Fibroblast of lung (primary cell): ENCODE measurements around the gene DOK6. TPM values are rescaled to one million over a fixed set of nuclear protein-coding genes. Genes with fewer than 3 reads are reported as not detected.

ENCODE experiments used
- DNase-seq, 2 donors: peaks; one replicate each; pipeline versions ENCODE4 v3.0.0 to v3.0.0-alpha.2; 2010; ENCODE audit warnings: low read depth in 2 of 2
- H2AFZ ChIP-seq: 2 replicates; pipeline ENCODE4 v1.5.1; 2012; ENCODE audit warnings: low read length, control low read depth, inconsistent platforms
- H3K27ac ChIP-seq: 2 replicates; pipeline ENCODE4 v1.5.1; 2011; ENCODE audit warnings: low read length, control low read depth; ENCODE audit not compliant: insufficient read depth
- H3K27me3 ChIP-seq: 2 replicates; pipeline ENCODE4 v1.5.1; 2011; ENCODE audit warnings: mild to moderate bottlenecking, low read length; ENCODE audit not compliant: control insufficient read depth, insufficient read depth
- H3K36me3 ChIP-seq: 2 replicates; pipeline ENCODE4 v1.5.1; 2011; ENCODE audit warnings: low read length; ENCODE audit not compliant: control insufficient read depth, insufficient read depth
- H3K4me1 ChIP-seq: 2 replicates; pipeline ENCODE4 v1.5.1; 2011; ENCODE audit warnings: low read length; ENCODE audit not compliant: control insufficient read depth, insufficient read depth; ENCODE audit errors: extremely low read depth
- H3K4me2 ChIP-seq: 2 replicates; pipeline ENCODE4 v1.5.1; 2011; ENCODE audit warnings: low read length, control low read depth; ENCODE audit not compliant: insufficient read depth; ENCODE audit errors: extremely low read depth
- H3K4me3 ChIP-seq, 4 experiments: fragments of 200-600 bp in 1 of 4; sonication (generic) in 1 of 4; replicated peaks in 1 of 4; 2 replicates each; pipeline ENCODE4 v1.5.1; 2011 to 2016; ENCODE audit warnings: low read length in 4 of 4, low read depth in 3 of 4, mild to moderate bottlenecking in 3 of 4, control low read depth in 2 of 4, inconsistent platforms in 1 of 4, mixed read lengths in 1 of 4; ENCODE audit not compliant: insufficient read depth in 1 of 4; ENCODE audit errors: control extremely low read depth in 1 of 4
- H3K79me2 ChIP-seq: 2 replicates; pipeline ENCODE4 v1.5.1; 2012; ENCODE audit warnings: mild to moderate bottlenecking, low read length, inconsistent platforms; ENCODE audit not compliant: control insufficient read depth, insufficient read depth
- H3K9ac ChIP-seq: 2 replicates; pipeline ENCODE4 v1.5.1; 2011; ENCODE audit warnings: mild to moderate bottlenecking, low read length, control low read depth; ENCODE audit not compliant: insufficient read depth
- H3K9me3 ChIP-seq: 2 replicates; pipeline ENCODE4 v1.5.1; 2012; ENCODE audit warnings: low read depth, low read length; ENCODE audit not compliant: control insufficient read depth, insufficient read depth
- H4K20me1 ChIP-seq: 2 replicates; pipeline ENCODE4 v1.5.1; 2011; ENCODE audit warnings: low read length; ENCODE audit not compliant: control insufficient read depth, insufficient read depth; ENCODE audit errors: extremely low read depth
- EZH2 ChIP-seq: IDR thresholded peaks from 2 replicates; pipeline ENCODE4 v1.5.1; 2012; ENCODE audit warnings: low read length, control low read depth, mild to moderate bottlenecking; ENCODE audit errors: missing control alignments
- polyA plus RNA-seq, 2 donors: library from polyadenylated mRNA; depleted of rRNA in 1 of 2; stranded (reverse) in 1 of 2; unstranded in 1 of 2; fragments of >200 nt; gene quantifications; 2 replicates each; pipeline ENCODE4 v1.2.1, GENCODE V29; 2011 to 2012; ENCODE audit warnings: missing spikeins in 1 of 2
- total RNA-seq: library from RNA; depleted of rRNA; stranded (reverse); fragments of >200 nt; gene quantifications from 2 replicates; pipeline ENCODE4 v1.2.1, GENCODE V29; 2014
- TF ChIP-seq, protein P1 (sequence below), 2 donors: IDR thresholded peaks in 1 of 2; conservative IDR thresholded peaks in 1 of 2; 1 replicate in 1 of 2; 2 replicates in 1 of 2; pipeline ENCODE4 v1.5.1; 2011 to 2012; ENCODE audit warnings: low read length in 2 of 2, control low read depth in 1 of 2, inconsistent platforms in 1 of 2, low read depth in 1 of 2, mild to moderate bottlenecking in 1 of 2

Gene DOK6
- total and polyA plus RNA-seq, 2 donors (not counting 1 experiment from before 2014, with no cell fraction given): 4.0 to 7.8 TPM

DNA sequence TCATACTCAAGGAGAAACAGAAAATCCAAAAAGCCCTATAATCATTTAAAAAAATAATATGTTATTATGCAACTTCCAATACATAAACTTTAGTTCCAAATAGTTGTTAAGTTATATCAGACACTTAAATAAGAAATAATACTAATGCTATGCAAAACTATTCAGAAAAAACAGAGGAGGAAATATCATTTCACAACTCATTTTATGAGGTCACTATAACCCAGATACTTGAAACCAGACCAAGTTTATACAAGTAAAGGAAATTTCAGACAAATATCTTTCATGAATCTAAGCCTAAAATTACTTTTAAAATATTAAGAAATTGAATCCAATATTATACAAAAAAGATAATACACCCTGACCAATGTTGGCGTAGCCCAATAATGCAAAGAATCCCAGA, 286.2 kb downstream of the DOK6 start:
- no peak for TF ChIP-seq EZH2
- TF ChIP-seq, protein P1, sequence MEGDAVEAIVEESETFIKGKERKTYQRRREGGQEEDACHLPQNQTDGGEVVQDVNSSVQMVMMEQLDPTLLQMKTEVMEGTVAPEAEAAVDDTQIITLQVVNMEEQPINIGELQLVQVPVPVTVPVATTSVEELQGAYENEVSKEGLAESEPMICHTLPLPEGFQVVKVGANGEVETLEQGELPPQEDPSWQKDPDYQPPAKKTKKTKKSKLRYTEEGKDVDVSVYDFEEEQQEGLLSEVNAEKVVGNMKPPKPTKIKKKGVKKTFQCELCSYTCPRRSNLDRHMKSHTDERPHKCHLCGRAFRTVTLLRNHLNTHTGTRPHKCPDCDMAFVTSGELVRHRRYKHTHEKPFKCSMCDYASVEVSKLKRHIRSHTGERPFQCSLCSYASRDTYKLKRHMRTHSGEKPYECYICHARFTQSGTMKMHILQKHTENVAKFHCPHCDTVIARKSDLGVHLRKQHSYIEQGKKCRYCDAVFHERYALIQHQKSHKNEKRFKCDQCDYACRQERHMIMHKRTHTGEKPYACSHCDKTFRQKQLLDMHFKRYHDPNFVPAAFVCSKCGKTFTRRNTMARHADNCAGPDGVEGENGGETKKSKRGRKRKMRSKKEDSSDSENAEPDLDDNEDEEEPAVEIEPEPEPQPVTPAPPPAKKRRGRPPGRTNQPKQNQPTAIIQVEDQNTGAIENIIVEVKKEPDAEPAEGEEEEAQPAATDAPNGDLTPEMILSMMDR (conservative IDR thresholded peaks at IDR 0.05 in 1 of 2, IDR thresholded peaks at IDR 0.05 in 1 of 2; ENCODE audit: low read depth in 1 of 2, low read length in 2 of 2): no peak
- H3K4me2 ChIP-seq: no peak overlapping the region
- no peaks in the 10 kb centered on the region for H3K27me3 ChIP-seq
- peak in 1 of 2 donors; percentile 67 for DNase-seq
- H3K79me2 ChIP-seq: no peaks in the 10 kb centered on the region
- no peak overlapping the region for H3K4me3 ChIP-seq
- peaks cover 4% of the 10 kb centered on the region for H3K4me1 ChIP-seq
- H4K20me1 ChIP-seq: no peaks in the 10 kb centered on the region
- no peak overlapping the region for H3K27ac ChIP-seq
- no peak overlapping the region for H2AFZ ChIP-seq
- no peaks in the 10 kb centered on the region for H3K9me3 ChIP-seq
- no peaks in the 10 kb centered on the region for H3K36me3 ChIP-seq
- no peak overlapping the region for H3K9ac ChIP-seq

DNA sequence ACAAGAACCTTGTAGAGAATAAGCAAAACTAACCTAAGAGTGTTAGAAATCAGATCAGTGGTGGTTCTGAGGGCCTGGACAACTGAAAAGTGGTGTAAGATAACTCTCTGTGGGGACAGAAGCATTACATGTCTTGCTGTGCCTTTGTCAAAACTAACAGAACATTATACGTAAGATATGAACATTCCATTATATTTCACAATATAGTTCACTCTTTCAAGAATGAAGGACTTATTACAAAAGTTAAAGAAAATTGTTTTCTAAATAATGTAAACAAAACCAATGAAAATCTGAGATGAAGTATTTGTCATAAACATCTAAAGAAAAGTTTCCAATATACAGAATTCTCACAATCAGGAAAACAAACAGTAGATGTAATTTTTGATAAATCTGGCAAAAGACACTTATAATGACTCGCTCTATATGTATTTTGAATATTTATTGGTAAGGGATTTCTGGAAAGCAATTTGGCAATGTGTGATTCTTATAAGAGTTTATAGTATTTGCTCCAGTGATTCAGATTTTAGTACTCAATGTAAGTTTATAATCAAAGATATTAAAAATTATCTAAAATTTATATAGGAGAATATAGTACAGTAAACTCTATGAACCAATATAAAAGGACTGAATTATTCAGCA, 288.6 kb downstream of the DOK6 start:
- H2AFZ ChIP-seq: no peak overlapping the region
- H3K4me1 ChIP-seq: peaks cover 4% of the 10 kb centered on the region
- H3K9me3 ChIP-seq: no peaks in the 10 kb centered on the region
- H3K36me3 ChIP-seq: no peaks in the 10 kb centered on the region
- H4K20me1 ChIP-seq: no peaks in the 10 kb centered on the region
- no peak for TF ChIP-seq EZH2
- TF ChIP-seq, protein P1 (conservative IDR thresholded peaks at IDR 0.05 in 1 of 2, IDR thresholded peaks at IDR 0.05 in 1 of 2; ENCODE audit: low read depth in 1 of 2, low read length in 2 of 2): no peak
- H3K9ac ChIP-seq: no peak overlapping the region
- DNase-seq: peak; percentile 22 to 61
- no peak overlapping the region for H3K4me2 ChIP-seq
- no peak overlapping the region for H3K27ac ChIP-seq
- H3K79me2 ChIP-seq: no peaks in the 10 kb centered on the region
- H3K4me3 ChIP-seq: no peak overlapping the region
- no peaks in the 10 kb centered on the region for H3K27me3 ChIP-seq

DNA sequence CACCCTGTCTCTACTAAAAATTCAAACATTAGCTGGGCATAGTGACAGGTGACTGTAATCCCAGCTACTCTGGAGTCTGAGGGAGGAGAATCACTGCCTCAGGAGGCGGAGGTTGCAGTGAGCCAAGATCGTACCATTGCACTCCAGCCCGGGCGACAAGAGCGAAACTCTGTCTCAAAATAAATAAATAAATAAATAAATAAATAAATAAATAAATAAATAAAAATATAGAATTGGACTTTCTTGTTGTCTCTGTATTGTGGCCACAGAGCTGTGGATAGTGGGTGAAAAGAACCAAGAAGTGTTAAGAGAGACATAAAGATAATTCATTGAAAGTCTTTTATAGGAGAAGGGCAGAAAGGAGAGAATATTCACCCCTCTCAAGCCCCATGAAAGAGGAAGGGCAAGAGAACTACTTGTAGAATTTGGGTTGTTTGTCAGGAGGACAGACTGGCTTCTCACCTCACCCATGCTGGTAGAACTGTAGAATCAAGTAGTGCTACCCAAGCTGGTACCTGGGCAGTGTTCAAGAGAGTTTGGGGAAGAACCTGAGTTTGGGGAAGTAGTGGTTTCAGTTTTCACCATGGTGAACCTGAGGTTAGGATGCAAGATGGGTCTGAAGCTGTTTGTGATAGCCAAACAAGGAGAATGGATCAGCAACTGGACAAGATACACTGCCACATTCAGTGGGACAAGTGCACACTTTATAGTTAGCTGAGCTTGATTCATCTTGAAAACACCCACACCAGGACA, 290.5 kb downstream of the DOK6 start:
- no peaks in the 10 kb centered on the region for H3K27me3 ChIP-seq
- no peaks in the 10 kb centered on the region for H3K79me2 ChIP-seq
- no peak overlapping the region for H3K4me3 ChIP-seq
- H4K20me1 ChIP-seq: no peaks in the 10 kb centered on the region
- H3K9me3 ChIP-seq: no peaks in the 10 kb centered on the region
- H3K4me2 ChIP-seq: no peak overlapping the region
- DNase-seq: no peak
- no peaks in the 10 kb centered on the region for H3K36me3 ChIP-seq
- no peak overlapping the region for H2AFZ ChIP-seq
- no peak overlapping the region for H3K9ac ChIP-seq
- TF ChIP-seq, protein P1 (conservative IDR thresholded peaks at IDR 0.05 in 1 of 2, IDR thresholded peaks at IDR 0.05 in 1 of 2; ENCODE audit: low read depth in 1 of 2, low read length in 2 of 2): no peak
- no peak for TF ChIP-seq EZH2
- H3K27ac ChIP-seq: no peak overlapping the region
- H3K4me1 ChIP-seq: peaks cover 4% of the 10 kb centered on the region
